GM18907 (cell line): Measurements from ENCODE around the gene AKIRIN1.
"Not testable (repeated sequence)": the region's sequence is repeated elsewhere in the genome, so short reads cannot be mapped to it uniquely, and the experiment has no call there.

Source experiments
- ATAC-seq: cut with Tn5 transposase; IDR thresholded peaks from one replicate; pipeline ENCODE4 v1.9.1; 2021; ENCODE audit warnings: mild to moderate bottlenecking, moderate library complexity; ENCODE audit not compliant: unreplicated experiment

The AKIRIN1 gene, protein sequence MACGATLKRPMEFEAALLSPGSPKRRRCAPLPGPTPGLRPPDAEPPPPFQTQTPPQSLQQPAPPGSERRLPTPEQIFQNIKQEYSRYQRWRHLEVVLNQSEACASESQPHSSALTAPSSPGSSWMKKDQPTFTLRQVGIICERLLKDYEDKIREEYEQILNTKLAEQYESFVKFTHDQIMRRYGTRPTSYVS

GRCh38 chr1:38990738-38991637, at the start of gene AKIRIN1:
Gene AKIRIN1, plus strand, starts transcription at chr1:38991276. Its CDS starts 105 bp downstream, at chr1:38991381.
- peak; percentile 93 for ATAC-seq

- no peak for ATAC-seq
Measured at GRCh38 chr1:38941527-38942019, 49.5 kb upstream of the AKIRIN1 start, which contains the start of gene RHBDL2. Gene RHBDL2, minus strand, starts transcription at chr1:38941830. Its CDS starts 22,618 bp downstream, at chr1:38919212.

GRCh38 chr1:38942664-38943428, 48.2 kb upstream of the AKIRIN1 start:
- no peak for ATAC-seq

- no peak for ATAC-seq
Measured at GRCh38 chr1:38944547-38944946, 46.5 kb upstream of the AKIRIN1 start.

DNA sequence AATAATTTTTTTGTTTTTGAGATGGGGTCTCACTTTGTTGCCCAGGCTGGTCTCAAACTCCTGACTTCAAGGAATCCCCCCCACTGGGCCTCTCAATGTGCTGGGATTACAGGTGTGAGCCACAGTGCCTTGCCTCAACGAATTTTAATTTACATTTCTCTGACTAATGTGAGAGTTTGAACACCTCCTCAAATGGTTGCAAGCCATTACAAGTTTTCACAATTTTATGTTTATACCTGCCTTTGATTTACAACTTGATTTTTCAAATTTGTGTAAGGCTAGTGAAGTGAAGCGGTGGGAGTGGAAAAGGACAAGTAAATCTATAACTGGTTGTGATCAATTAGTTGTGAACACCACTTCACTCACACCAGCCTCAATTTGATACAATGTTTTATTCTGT, 40.5 kb upstream of the AKIRIN1 start:
- ATAC-seq = no peak

DNA sequence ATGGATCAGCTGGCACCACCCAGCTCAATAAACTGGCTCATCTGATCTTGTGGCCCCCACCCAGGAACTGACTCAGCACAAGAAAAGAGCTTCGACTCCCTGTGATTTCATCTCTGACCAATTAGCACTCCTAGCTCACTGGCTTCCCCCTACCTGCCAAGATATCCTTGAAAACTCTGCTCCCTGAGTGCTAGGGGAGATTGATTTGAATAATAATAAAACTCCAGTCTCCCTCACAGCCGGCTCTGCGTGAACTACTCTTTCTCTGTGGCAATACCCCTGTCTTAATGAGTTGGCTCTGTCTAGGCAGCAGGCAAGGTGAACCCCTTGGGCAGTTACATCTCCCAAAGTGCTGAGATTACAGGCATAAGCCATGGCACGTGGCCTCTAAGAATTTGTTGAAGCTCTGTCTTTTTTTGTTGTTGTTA, 37.6 kb upstream of the AKIRIN1 start:
- ATAC-seq = no peak

- no peak for ATAC-seq
Measured at GRCh38 chr1:38958967-38959366, 32.1 kb upstream of the AKIRIN1 start.

GRCh38 chr1:38962113-38962512, 29.0 kb upstream of the AKIRIN1 start:
- no peak for ATAC-seq

DNA sequence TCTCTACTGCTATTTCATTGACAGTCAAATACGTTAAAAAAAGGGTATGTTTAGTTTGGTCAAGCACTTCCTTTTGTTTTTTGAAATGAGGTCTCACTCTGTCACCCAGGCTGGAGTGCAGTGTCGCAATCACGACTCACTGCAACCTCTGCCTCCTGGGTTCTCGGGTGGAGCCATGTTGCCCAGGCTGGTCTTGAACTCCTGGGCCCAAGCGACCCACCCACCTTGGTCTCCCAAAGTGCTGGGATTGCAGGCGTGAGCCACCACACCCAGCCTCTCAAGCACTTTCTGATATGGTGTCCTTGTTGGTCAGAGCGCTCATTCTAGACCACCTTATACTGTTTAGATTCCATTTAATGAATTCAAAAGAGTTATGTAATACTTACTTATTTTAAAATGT, 28.5 kb upstream of the AKIRIN1 start:
- ATAC-seq = no peak

GRCh38 chr1:38964140-38964548, 26.9 kb upstream of the AKIRIN1 start:
- ATAC-seq = no peak

- ATAC-seq = not testable (repeated sequence)
Measured at GRCh38 chr1:38973145-38973544, 17.9 kb upstream of the AKIRIN1 start.

DNA sequence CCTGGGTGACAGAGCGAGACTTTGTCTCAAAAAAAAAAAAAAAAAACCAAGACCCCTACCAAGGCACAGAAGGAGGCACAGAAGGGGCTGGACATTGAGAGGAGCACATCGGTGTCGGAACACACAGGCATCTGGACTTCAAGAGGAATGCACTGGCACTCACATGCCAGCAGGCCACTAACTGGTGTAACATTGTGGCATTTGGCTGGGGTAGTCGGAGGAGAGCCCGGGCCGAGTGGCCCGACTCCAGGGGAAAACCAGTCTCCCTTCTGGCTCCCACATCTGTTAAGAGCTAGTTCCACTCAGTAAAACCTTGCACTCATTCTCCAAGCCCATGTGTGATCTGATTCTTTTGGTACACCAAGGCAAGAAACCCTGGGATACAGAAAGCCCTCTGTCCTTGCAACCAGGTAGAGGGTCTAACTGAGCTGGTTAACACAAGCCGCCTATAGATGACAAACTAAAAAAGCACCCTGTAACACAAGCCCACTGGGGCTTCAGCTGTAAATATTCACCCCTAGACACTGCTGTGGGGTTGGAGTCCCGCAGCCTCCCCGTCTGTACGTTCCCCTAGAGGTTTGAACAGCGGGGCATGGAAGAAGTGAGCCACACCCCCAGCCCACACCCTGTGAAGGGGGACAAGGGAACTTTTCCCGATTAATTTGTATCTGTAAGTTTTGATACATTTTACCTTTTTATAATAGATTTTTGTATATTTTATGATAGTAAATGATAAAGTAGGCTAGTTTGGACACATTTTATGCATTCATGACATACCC, 17.2 kb upstream of the AKIRIN1 start:
- no peak for ATAC-seq

GRCh38 chr1:38977399-38978244, 13.5 kb upstream of the AKIRIN1 start:
- not testable (repeated sequence) for ATAC-seq

DNA sequence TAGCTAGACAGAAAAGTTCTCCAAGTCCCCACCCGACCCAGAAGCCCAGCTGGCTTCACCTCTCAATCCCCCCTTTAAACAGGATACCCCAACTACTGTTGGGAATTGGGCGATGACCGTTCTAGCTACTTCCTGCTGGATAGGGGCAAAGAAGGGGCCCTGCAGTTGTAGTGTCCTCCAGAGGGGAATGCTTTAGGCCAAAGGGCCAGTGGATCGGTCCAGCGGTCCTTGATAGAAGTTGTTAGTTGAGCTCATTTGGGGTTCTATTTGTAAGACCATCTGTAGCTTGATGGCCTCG, 12.9 kb upstream of the AKIRIN1 start:
- ATAC-seq = not testable (repeated sequence)

- not testable (repeated sequence) for ATAC-seq
Measured at GRCh38 chr1:38979380-38979779, 11.7 kb upstream of the AKIRIN1 start.

DNA sequence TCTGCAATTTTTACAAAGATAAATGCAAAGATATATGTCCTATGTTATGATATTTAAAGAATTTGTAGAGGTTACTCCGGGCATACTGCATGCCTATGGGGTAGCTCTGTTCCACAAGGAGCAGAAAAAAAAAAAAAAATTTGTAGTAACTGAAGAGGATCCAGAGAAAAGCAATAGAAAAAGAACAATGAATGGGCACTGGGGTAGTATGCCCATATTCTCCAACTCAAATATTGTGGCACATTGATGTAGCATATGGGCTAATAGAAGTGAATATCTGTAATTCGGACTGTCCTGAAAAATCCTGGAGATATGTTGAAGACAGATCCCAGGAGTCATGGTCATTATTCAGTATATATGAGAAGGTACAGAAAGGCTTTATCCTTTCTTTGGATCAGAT, 1.1 kb upstream of the AKIRIN1 start:
- no peak for ATAC-seq

- peak; percentile 4 for ATAC-seq
Measured at GRCh38 chr1:38990386-38990737, 714 bp upstream of the AKIRIN1 start.

DNA sequence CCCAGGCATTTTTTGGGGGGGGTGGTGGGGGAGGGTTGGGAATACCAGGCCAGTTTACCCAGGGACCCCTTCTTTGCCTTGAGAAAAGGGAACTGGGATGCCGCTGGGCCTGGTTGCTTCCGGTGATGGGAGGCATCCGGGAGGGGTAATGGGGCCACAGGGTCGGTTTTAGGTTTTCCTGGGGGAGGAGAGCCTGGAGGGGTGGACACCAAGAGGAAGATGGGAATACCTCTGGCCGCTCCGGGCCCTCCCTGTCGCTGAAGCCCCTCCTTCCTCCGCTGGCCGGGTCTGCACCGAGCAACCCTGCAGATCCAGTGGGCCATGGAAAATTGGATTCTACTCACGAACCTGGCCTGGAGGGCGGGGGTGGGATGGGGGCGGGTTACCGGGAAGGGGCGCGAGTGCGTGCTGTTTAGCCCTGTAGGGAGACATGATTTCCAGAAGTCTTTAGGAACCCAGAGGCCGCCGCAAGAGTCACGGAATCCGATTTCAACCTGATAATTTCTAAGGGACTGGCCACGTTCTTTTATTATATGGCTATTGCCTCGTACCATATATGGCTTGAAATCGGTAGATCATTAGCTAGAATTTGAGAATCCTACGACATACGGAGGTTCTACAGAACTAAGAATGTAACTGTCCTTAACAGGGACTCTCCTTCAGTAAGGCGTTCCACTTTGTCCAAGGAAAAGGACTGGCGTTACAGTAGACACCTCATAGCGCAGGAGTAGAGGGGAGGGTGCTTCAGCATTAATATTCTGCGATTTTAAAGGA, 749 bp downstream of the AKIRIN1 start:
- ATAC-seq = no peak
